Measurements from ENCODE around the gene PPIL1.

- TF ChIP-seq, protein P1, sequence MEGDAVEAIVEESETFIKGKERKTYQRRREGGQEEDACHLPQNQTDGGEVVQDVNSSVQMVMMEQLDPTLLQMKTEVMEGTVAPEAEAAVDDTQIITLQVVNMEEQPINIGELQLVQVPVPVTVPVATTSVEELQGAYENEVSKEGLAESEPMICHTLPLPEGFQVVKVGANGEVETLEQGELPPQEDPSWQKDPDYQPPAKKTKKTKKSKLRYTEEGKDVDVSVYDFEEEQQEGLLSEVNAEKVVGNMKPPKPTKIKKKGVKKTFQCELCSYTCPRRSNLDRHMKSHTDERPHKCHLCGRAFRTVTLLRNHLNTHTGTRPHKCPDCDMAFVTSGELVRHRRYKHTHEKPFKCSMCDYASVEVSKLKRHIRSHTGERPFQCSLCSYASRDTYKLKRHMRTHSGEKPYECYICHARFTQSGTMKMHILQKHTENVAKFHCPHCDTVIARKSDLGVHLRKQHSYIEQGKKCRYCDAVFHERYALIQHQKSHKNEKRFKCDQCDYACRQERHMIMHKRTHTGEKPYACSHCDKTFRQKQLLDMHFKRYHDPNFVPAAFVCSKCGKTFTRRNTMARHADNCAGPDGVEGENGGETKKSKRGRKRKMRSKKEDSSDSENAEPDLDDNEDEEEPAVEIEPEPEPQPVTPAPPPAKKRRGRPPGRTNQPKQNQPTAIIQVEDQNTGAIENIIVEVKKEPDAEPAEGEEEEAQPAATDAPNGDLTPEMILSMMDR (conservative IDR thresholded peaks at IDR 0.05; ENCODE audit: low read depth, low read length) = no peak
- TF ChIP-seq RAD21 (IDR thresholded peaks at IDR 0.05; ENCODE audit: low read length) = no peak
- no peak for TF ChIP-seq SMC3 (IDR thresholded peaks at IDR 0.05; ENCODE audit: low read depth, low read length)
- TF ChIP-seq POLR2A (IDR thresholded peaks at IDR 0.05; ENCODE audit: low read depth, low read length) = no peak
- no peak for TF ChIP-seq MAFK (IDR thresholded peaks at IDR 0.05; ENCODE audit: low read depth, low read length)
- TF ChIP-seq, protein P2, sequence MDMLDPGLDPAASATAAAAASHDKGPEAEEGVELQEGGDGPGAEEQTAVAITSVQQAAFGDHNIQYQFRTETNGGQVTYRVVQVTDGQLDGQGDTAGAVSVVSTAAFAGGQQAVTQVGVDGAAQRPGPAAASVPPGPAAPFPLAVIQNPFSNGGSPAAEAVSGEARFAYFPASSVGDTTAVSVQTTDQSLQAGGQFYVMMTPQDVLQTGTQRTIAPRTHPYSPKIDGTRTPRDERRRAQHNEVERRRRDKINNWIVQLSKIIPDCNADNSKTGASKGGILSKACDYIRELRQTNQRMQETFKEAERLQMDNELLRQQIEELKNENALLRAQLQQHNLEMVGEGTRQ (IDR thresholded peaks at IDR 0.05; ENCODE audit: low read depth, low read length) = no peak
- TF ChIP-seq CEBPB (IDR thresholded peaks at IDR 0.05; ENCODE audit: low read depth, low read length) = no peak
- TF ChIP-seq, protein P3, sequence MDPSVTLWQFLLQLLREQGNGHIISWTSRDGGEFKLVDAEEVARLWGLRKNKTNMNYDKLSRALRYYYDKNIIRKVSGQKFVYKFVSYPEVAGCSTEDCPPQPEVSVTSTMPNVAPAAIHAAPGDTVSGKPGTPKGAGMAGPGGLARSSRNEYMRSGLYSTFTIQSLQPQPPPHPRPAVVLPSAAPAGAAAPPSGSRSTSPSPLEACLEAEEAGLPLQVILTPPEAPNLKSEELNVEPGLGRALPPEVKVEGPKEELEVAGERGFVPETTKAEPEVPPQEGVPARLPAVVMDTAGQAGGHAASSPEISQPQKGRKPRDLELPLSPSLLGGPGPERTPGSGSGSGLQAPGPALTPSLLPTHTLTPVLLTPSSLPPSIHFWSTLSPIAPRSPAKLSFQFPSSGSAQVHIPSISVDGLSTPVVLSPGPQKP (IDR thresholded peaks at IDR 0.05; ENCODE audit: borderline replicate concordance, low read depth, low read length) = no peak
- no peak for TF ChIP-seq MAZ (IDR thresholded peaks at IDR 0.05; ENCODE audit: borderline replicate concordance, low read depth, low read length)
- TF ChIP-seq BHLHE40 (IDR thresholded peaks at IDR 0.05; ENCODE audit: low read depth, low read length) = no peak
Observed at GRCh38 chr6:36904851-36905393, 30.3 kb upstream of the PPIL1 start.

All from IMR-90 (cell line).